IgD-negative memory B cell (primary cell): ENCODE measurements around the gene PRKCE. TPM values are rescaled to one million over a fixed set of nuclear protein-coding genes. Genes with fewer than 3 reads are reported as not detected.

Source experiments
- H3K27ac Mint-ChIP-seq, 3 donors: one replicate each; pipeline ENCODE4 v1.8.0; 2020 to 2022; ENCODE audit warnings: mild to moderate bottlenecking in 3 of 3, mixed read lengths in 3 of 3, moderate library complexity in 1 of 3
- H3K27me3 Mint-ChIP-seq: one replicate; pipeline ENCODE4 v1.8.0; 2021; ENCODE audit warnings: mixed read lengths
- H3K36me3 Mint-ChIP-seq: one replicate; pipeline ENCODE4 v1.8.0; 2020; ENCODE audit warnings: mild to moderate bottlenecking, mixed read lengths
- H3K4me1 Mint-ChIP-seq, 3 donors: one replicate each; pipeline ENCODE4 v1.8.0; 2020 to 2022; ENCODE audit warnings: mixed read lengths in 3 of 3, mild to moderate bottlenecking in 1 of 3
- H3K4me3 Mint-ChIP-seq, 4 donors: one replicate each; pipeline ENCODE4 v1.8.0; 2020 to 2022; ENCODE audit warnings: mild to moderate bottlenecking in 4 of 4, mixed read lengths in 4 of 4, moderate library complexity in 3 of 4
- H3K9me3 Mint-ChIP-seq, 3 donors: one replicate each; pipeline ENCODE4 v1.8.0; 2020 to 2021; ENCODE audit warnings: mixed read lengths in 3 of 3, mild to moderate bottlenecking in 1 of 3
- polyA plus RNA-seq: library from polyadenylated mRNA; unstranded; fragments of 300-500 nt; fragmentation: Illumina TruSeq; gene quantifications from one replicate; pipeline ENCODE4 v1.2.3, GENCODE V29; 2021

PRKCE gene
- polyA plus RNA-seq, 1 donor from 2014 or later: 12.7 TPM

- H3K4me1 Mint-ChIP-seq: peaks cover 23 to 62% (median 34%) of the 10 kb centered on the region in 3 donors
- peak overlapping the region in 1 of 3 donors; percentile 45 for H3K27ac Mint-ChIP-seq
- H3K9me3 Mint-ChIP-seq: peaks cover 2 to 4% (median 4%) of the 10 kb centered on the region in 3 donors
Measured at GRCh38 chr2:45745231-45745630, 93.8 kb downstream of the PRKCE start.

GRCh38 chr2:45746888-45747287, 95.4 kb downstream of the PRKCE start:
- peak overlapping the region in 2 of 4 donors; percentile 9 to 11 for H3K4me3 Mint-ChIP-seq
- no peaks in the 10 kb centered on the region for H3K27me3 Mint-ChIP-seq
- H3K4me1 Mint-ChIP-seq: peaks cover 20 to 64% (median 28%) of the 10 kb centered on the region in 3 donors
- H3K36me3 Mint-ChIP-seq: peaks cover 9% of the 10 kb centered on the region
- H3K27ac Mint-ChIP-seq: no peak overlapping the region
- peaks cover 3 to 4% (median 4%) of the 10 kb centered on the region in 3 donors for H3K9me3 Mint-ChIP-seq

More at GRCh38 chr2:45745231-45745630, 93.8 kb downstream of the PRKCE start:
- Mint-ChIP-seq H3K4me3 (no peak overlapping the region), H3K27me3 (no peaks in the 10 kb centered on the region), H3K36me3 (peaks cover 10% of the 10 kb centered on the region)

- Mint-ChIP-seq H3K4me1 (peaks cover 16 to 59% (median 23%) of the 10 kb centered on the region in 3 donors), H3K9me3 (peaks cover 3 to 4% (median 4%) of the 10 kb centered on the region in 3 donors), H3K4me3 (peak overlapping the region in 1 of 4 donors; percentile 9), H3K36me3 (peaks cover 7% of the 10 kb centered on the region), H3K27me3 (no peaks in the 10 kb centered on the region), H3K27ac (no peak overlapping the region)
Measured at GRCh38 chr2:45747363-45747762, 95.9 kb downstream of the PRKCE start.

GRCh38 chr2:45748239-45748638, 96.8 kb downstream of the PRKCE start:
- H3K4me3 Mint-ChIP-seq: no peak overlapping the region
- H3K36me3 Mint-ChIP-seq: peaks cover 7% of the 10 kb centered on the region
- H3K27ac Mint-ChIP-seq: no peak overlapping the region
- H3K4me1 Mint-ChIP-seq: peaks cover 13 to 52% (median 16%) of the 10 kb centered on the region in 3 donors
- no peaks in the 10 kb centered on the region for H3K27me3 Mint-ChIP-seq
- H3K9me3 Mint-ChIP-seq: peaks cover 3 to 4% (median 4%) of the 10 kb centered on the region in 3 donors

- Mint-ChIP-seq H3K27me3 (no peaks in the 10 kb centered on the region), H3K4me1 (peaks cover 16 to 48% (median 16%) of the 10 kb centered on the region in 3 donors), H3K27ac (peak overlapping the region in 1 of 3 donors; percentile 85)
Measured at GRCh38 chr2:45750001-45750400, 98.5 kb downstream of the PRKCE start.

GRCh38 chr2:45750484-45750883, 99.0 kb downstream of the PRKCE start:
- Mint-ChIP-seq H3K27ac (peak overlapping the region in 1 of 3 donors; percentile 2), H3K27me3 (no peaks in the 10 kb centered on the region), H3K9me3 (peaks cover 3 to 4% (median 4%) of the 10 kb centered on the region in 3 donors), H3K4me3 (no peak overlapping the region), H3K36me3 (peaks cover 7% of the 10 kb centered on the region), H3K4me1 (peaks cover 16 to 48% (median 16%) of the 10 kb centered on the region in 3 donors)

More at GRCh38 chr2:45750001-45750400, 98.5 kb downstream of the PRKCE start:
- peaks cover 7% of the 10 kb centered on the region for H3K36me3 Mint-ChIP-seq
- H3K9me3 Mint-ChIP-seq: peaks cover 3 to 4% (median 4%) of the 10 kb centered on the region in 3 donors
- H3K4me3 Mint-ChIP-seq: no peak overlapping the region

- Mint-ChIP-seq H3K4me1 (peaks cover 8 to 25% (median 13%) of the 10 kb centered on the region in 3 donors), H3K9me3 (peaks cover 0 to 2% (median 0%) of the 10 kb centered on the region in 3 donors), H3K4me3 (peak overlapping the region in 1 of 4 donors; percentile 34), H3K36me3 (peaks cover 3% of the 10 kb centered on the region), H3K27me3 (no peaks in the 10 kb centered on the region), H3K27ac (peak overlapping the region in 1 of 3 donors; percentile 93)
Measured at GRCh38 chr2:45753381-45753780, 101.9 kb downstream of the PRKCE start.

GRCh38 chr2:45754131-45755010, 102.9 kb downstream of the PRKCE start:
- Mint-ChIP-seq H3K27me3 (no peaks in the 10 kb centered on the region), H3K4me3 (no peak overlapping the region), H3K36me3 (peaks cover 2% of the 10 kb centered on the region), H3K27ac (peak overlapping the region in 1 of 3 donors; percentile 93), H3K4me1 (peaks cover 8 to 18% (median 13%) of the 10 kb centered on the region in 3 donors), H3K9me3 (peaks cover 0 to 2% (median 0%) of the 10 kb centered on the region in 3 donors)

- Mint-ChIP-seq H3K4me1 (peaks cover 2 to 18% (median 15%) of the 10 kb centered on the region in 3 donors), H3K27me3 (no peaks in the 10 kb centered on the region), H3K36me3 (peaks cover 2% of the 10 kb centered on the region), H3K27ac (no peak overlapping the region), H3K4me3 (peak overlapping the region in 2 of 4 donors; percentile 34 to 65), H3K9me3 (peaks cover 0 to 2% (median 0%) of the 10 kb centered on the region in 3 donors)
Measured at GRCh38 chr2:45755585-45756335, 104.3 kb downstream of the PRKCE start.

GRCh38 chr2:45758018-45758417, 106.5 kb downstream of the PRKCE start:
- H3K4me3 Mint-ChIP-seq: no peak overlapping the region
- H3K4me1 Mint-ChIP-seq: peaks cover 0 to 16% (median 10%) of the 10 kb centered on the region in 3 donors
- H3K27me3 Mint-ChIP-seq: no peaks in the 10 kb centered on the region
- peak overlapping the region in 1 of 3 donors; percentile 78 for H3K27ac Mint-ChIP-seq
- H3K9me3 Mint-ChIP-seq: no peaks in the 10 kb centered on the region
- peaks cover 2% of the 10 kb centered on the region for H3K36me3 Mint-ChIP-seq

GRCh38 chr2:45759310-45759851, 107.9 kb downstream of the PRKCE start:
- Mint-ChIP-seq H3K36me3 (peaks cover 2% of the 10 kb centered on the region), H3K27ac (peak overlapping the region in 2 of 3 donors; percentile 54 to 78), H3K9me3 (no peaks in the 10 kb centered on the region), H3K4me3 (peak overlapping the region in 1 of 4 donors; percentile 6), H3K27me3 (no peaks in the 10 kb centered on the region), H3K4me1 (peaks cover 2 to 16% (median 15%) of the 10 kb centered on the region in 3 donors)

- Mint-ChIP-seq H3K4me3 (peak overlapping the region in 1 of 4 donors; percentile 62), H3K36me3 (peaks cover 2% of the 10 kb centered on the region), H3K27ac (no peak overlapping the region), H3K27me3 (no peaks in the 10 kb centered on the region), H3K9me3 (no peaks in the 10 kb centered on the region), H3K4me1 (peaks cover 21 to 32% (median 25%) of the 10 kb centered on the region in 3 donors)
Measured at GRCh38 chr2:45761635-45762034, 110.2 kb downstream of the PRKCE start.

- Mint-ChIP-seq H3K4me1 (peaks cover 24 to 42% (median 27%) of the 10 kb centered on the region in 3 donors), H3K36me3 (peaks cover 2% of the 10 kb centered on the region), H3K27me3 (no peaks in the 10 kb centered on the region), H3K4me3 (no peak overlapping the region), H3K9me3 (no peaks in the 10 kb centered on the region), H3K27ac (peak overlapping the region in 1 of 3 donors; percentile 48)
Measured at GRCh38 chr2:45763255-45763654, 111.8 kb downstream of the PRKCE start.

GRCh38 chr2:45763797-45764196, 112.3 kb downstream of the PRKCE start:
- peak overlapping the region in 2 of 3 donors; percentile 40 to 48 for H3K27ac Mint-ChIP-seq
- H3K4me1 Mint-ChIP-seq: peaks cover 24 to 42% (median 27%) of the 10 kb centered on the region in 3 donors
- H3K4me3 Mint-ChIP-seq: no peak overlapping the region
- H3K9me3 Mint-ChIP-seq: no peaks in the 10 kb centered on the region
- no peaks in the 10 kb centered on the region for H3K27me3 Mint-ChIP-seq
- no peaks in the 10 kb centered on the region for H3K36me3 Mint-ChIP-seq
